ENCODE results near the gene PARD3. TPM values are rescaled to one million over a fixed set of nuclear protein-coding genes. Genes with fewer than 3 reads are reported as not detected.

PARD3 gene
- total and polyA plus RNA-seq, 2 donors (not counting 3 experiments of a cell fraction or from before 2014, with no cell fraction given): 7.3 to 24.1 TPM

DNA sequence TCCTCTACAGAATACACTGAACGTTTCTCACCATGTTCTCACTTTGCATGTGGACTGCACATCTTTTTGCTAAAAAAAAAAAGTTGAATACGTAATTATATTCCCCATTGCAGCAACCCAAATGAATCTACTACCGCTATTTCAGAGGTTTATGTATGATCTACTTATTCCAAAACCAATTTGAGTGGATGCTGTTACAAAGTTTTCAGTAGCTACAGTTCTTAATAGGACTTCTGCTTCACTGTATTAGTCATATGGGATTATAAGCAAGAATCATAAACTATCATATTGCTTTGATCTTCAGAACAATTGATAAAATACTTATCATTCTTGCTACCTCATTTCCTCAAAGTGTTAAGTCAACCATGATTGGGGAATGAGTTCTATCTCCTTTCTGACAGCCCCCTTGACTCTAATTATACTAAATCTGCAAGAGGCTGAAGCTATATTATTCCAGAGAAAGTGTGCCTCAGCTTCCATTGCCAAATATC lies 257.0 kb downstream of the PARD3 start:
- H2AFZ ChIP-seq (ENCODE audit: low read depth, low read length): no peak overlapping the region
- FAIRE-seq (no peak), DNase-seq (ENCODE audit: low read depth, low spot score) (no peak)
- CTCF ChIA-PET: no interaction called here
- no peaks in the 10 kb centered on the region for H4K20me1 ChIP-seq (replicated peaks; ENCODE audit: control insufficient read depth, extremely low read depth, insufficient read depth, low read length)
- no peak overlapping the region for H3K4me2 ChIP-seq (ENCODE audit: insufficient read depth, low read length)
- no peak overlapping the region for H3K27ac ChIP-seq (ENCODE audit: insufficient read depth, low read depth, low read length)
- no peaks in the 10 kb centered on the region for H3K36me3 ChIP-seq (ENCODE audit: control insufficient read depth in 2 of 2, extremely low read depth in 1 of 2, insufficient read depth in 2 of 2, low read length in 2 of 2)
- TF ChIP-seq CTCF (IDR thresholded peaks at IDR 0.05; ENCODE audit: extremely low read depth in 1 of 2, insufficient read depth in 1 of 2, low read depth in 1 of 2, low read length in 2 of 2) (no peak), EZH2 (IDR thresholded peaks at IDR 0.05; ENCODE audit: borderline replicate concordance, low read depth, low read length, severe bottlenecking) (no peak), JUN (IDR thresholded peaks at IDR 0.05; ENCODE audit: borderline replicate concordance, insufficient read depth, insufficient read length, low read depth) (no peak), POLR2AphosphoS5 (IDR thresholded peaks at IDR 0.05; ENCODE audit: insufficient read depth, low read depth, low read length) (no peak), MYC (IDR thresholded peaks at IDR 0.05; ENCODE audit: low read depth, low read length) (no peak), GATA2 (IDR thresholded peaks at IDR 0.05; ENCODE audit: insufficient read depth, insufficient read length, low read depth, low read length) (no peak)
- TF ChIP-seq, protein P1, sequence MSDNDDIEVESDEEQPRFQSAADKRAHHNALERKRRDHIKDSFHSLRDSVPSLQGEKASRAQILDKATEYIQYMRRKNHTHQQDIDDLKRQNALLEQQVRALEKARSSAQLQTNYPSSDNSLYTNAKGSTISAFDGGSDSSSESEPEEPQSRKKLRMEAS (IDR thresholded peaks at IDR 0.05; ENCODE audit: insufficient read depth, insufficient read length): no peak
- POLR2A ChIA-PET: no interaction called here
- dilution Hi-C loops (cut with MboI; ENCODE audit: extremely low pct_ligation_motif_present, low sequenced_read_pairs): no loop called here
- H3K9ac ChIP-seq (replicated peaks; ENCODE audit: extremely low read depth, insufficient read depth, low read length): no peak overlapping the region
- intact Hi-C loops (cut with micrococcal nuclease): no loop called here
- H3K27me3 ChIP-seq (ENCODE audit: control insufficient read depth in 2 of 2, insufficient read depth in 2 of 2, low read length in 2 of 2): no peaks in the 10 kb centered on the region
- H3K4me1 ChIP-seq (ENCODE audit: control insufficient read depth, extremely low read depth, insufficient read depth, low read length): no peaks in the 10 kb centered on the region
- H3K9me3 ChIP-seq (replicated peaks; ENCODE audit: control insufficient read depth, insufficient read depth, low read length): no peaks in the 10 kb centered on the region
- BruUV-seq (replicated peaks): no TSS peak
- no peaks in the 10 kb centered on the region for H3K79me2 ChIP-seq (ENCODE audit: control insufficient read depth, insufficient read depth, low read length)
- no peaks in the 10 kb centered on the region for H3K9me1 ChIP-seq (replicated peaks; ENCODE audit: control insufficient read depth, extremely low read depth, insufficient read depth, low read length)
- H3K4me3 ChIP-seq (replicated peaks in 1 of 3; ENCODE audit: insufficient read depth in 1 of 3, low read depth in 1 of 3, low read length in 3 of 3): no peak overlapping the region
